Kidney (tissue), 14 donors: ENCODE results near the gene SPATA12. TPM values are rescaled to one million over a fixed set of nuclear protein-coding genes. Genes with fewer than 3 reads are reported as not detected.
A peak's percentile ranks its signal among the peaks of the same experiment; 100 is the strongest.

ENCODE experiments used
- DNase-seq, 5 donors: peaks; one replicate each; pipeline ENCODE4 v3.0.0-alpha.2; 2013 to 2020
- FAIRE-seq: peaks from 2 replicates; lab custom pipeline; 2012; peaks lifted over from hg19 to GRCh38; lab: Jason Lieb, UNC
- H3K27ac ChIP-seq, 2 donors: one replicate each; pipeline ENCODE4 v1.7.0; 2013; ENCODE audit warnings: low read depth in 2 of 2, low read length in 2 of 2, inconsistent platforms in 1 of 2
- H3K27me3 ChIP-seq: one replicate; pipeline ENCODE4 v1.7.1; 2013; ENCODE audit warnings: low read length, inconsistent platforms; ENCODE audit not compliant: control insufficient read depth, insufficient read depth
- H3K36me3 ChIP-seq, 3 donors: one replicate each; pipeline versions ENCODE4 v1.7.0 to v1.7.1; 2013; ENCODE audit warnings: low read length in 3 of 3, control low read depth in 1 of 3, inconsistent platforms in 1 of 3; ENCODE audit not compliant: insufficient read depth in 3 of 3, control insufficient read depth in 2 of 3
- H3K4me1 ChIP-seq, 3 donors: one replicate each; pipeline versions ENCODE4 v1.7.0 to v1.7.1; 2013; ENCODE audit warnings: low read length in 3 of 3, inconsistent platforms in 1 of 3, low read depth in 1 of 3; ENCODE audit not compliant: control insufficient read depth in 2 of 3, insufficient read depth in 2 of 3
- H3K4me3 ChIP-seq, 3 donors: one replicate each; pipeline versions ENCODE4 v1.7.0 to v1.8.1; 2013; ENCODE audit warnings: low read length in 3 of 3, control low read depth in 1 of 3, inconsistent platforms in 1 of 3
- H3K9ac ChIP-seq, 3 donors: one replicate each; pipeline versions ENCODE4 v1.7.0 to v1.7.1; 2013; ENCODE audit warnings: low read length in 3 of 3, control low read depth in 1 of 3, inconsistent platforms in 1 of 3
- H3K9me3 ChIP-seq, 3 donors: one replicate each; pipeline versions ENCODE4 v1.7.0 to v1.7.1; 2013; ENCODE audit warnings: low read length in 3 of 3, control low read depth in 1 of 3, inconsistent platforms in 1 of 3; ENCODE audit not compliant: control insufficient read depth in 2 of 3, insufficient read depth in 1 of 3
- CTCF ChIP-seq: IDR thresholded peaks from 3 replicates; pipeline ENCODE4 v1.5.1; 2012; ENCODE audit warnings: mild to moderate bottlenecking, moderate library complexity, borderline replicate concordance; ENCODE audit not compliant: insufficient read depth; ENCODE audit errors: extremely low read depth
- intact Hi-C: fragments of 100-400 bp; cut with DNase I; formaldehyde crosslinking; loops from one replicate; pipeline ENCODE4 v1.11.1; 2022
- polyA plus RNA-seq: library from polyadenylated mRNA; stranded (reverse); fragments of 350-450 nt; fragmentation: Illumina TruSeq; extraction: RNeasy Lipid Tissue Mini Kit (QIAGEN cat#74804); gene quantifications from one replicate; pipeline ENCODE4 v1.2.3, GENCODE V29; 2014; ENCODE audit warnings: low read depth, low replicate concordance; ENCODE audit not compliant: insufficient read depth
- total RNA-seq: library from RNA; stranded (reverse); fragmentation: NEBNext Ultra II Directional; extraction: Animal tissue kit (Norgen Biotek cat#: 25700); gene quantifications from one replicate; pipeline ENCODE4 v1.2.1, GENCODE V29; 2021
- donor health status: control.
- donor health status: control.
- donor health status: control.
- donor health status: control.
- donor health status: control.
- donor health status: DM: yes; HTN: yes; CAD: no.
- donor health status: Normal renal cell carcinoma (clear cell type).

SPATA12 gene
- total and polyA plus RNA-seq, 2 donors from 2014 or later, result not detected

- peak overlapping the region; percentile 22 to 80 for H3K27ac ChIP-seq
These were observed 17.8 kb downstream of the SPATA12 start for GRCh38 chr3:57078344-57078634.

GRCh38 chr3:57078635-57079473 is 18.4 kb downstream of the SPATA12 start:
- peak overlapping the region; percentile 74 to 85 (median 81) for H3K4me3 ChIP-seq
- H3K9me3 ChIP-seq, result no peaks in the 10 kb centered on the region
- FAIRE-seq, result no peak
- DNase-seq, result peak; percentile 80 to 89 (median 85)
- intact Hi-C loops, result no loop called here
- no peak for TF ChIP-seq CTCF
- peak overlapping the region; percentile 22 to 80 for H3K27ac ChIP-seq
- H3K9ac ChIP-seq, result peak overlapping the region; percentile 58 to 72 (median 66)
- H3K27me3 ChIP-seq, result no peaks in the 10 kb centered on the region
- peaks cover 0 to 10% (median 10%) of the 10 kb centered on the region in 3 donors for H3K4me1 ChIP-seq
- H3K36me3 ChIP-seq, result no peaks in the 10 kb centered on the region

More at GRCh38 chr3:57078344-57078634, 17.8 kb downstream of the SPATA12 start:
- no peak for TF ChIP-seq CTCF
- Histone ChIP-seq H3K4me3 (peak overlapping the region; percentile 74 to 85 (median 81)), H3K9ac (peak overlapping the region; percentile 42 to 72 (median 58)), H3K36me3 (no peaks in the 10 kb centered on the region), H3K27me3 (no peaks in the 10 kb centered on the region), H3K4me1 (peaks cover 0 to 10% (median 10%) of the 10 kb centered on the region in 3 donors), H3K9me3 (no peaks in the 10 kb centered on the region)
- no peak for FAIRE-seq
- intact Hi-C loops, result no loop called here
- DNase-seq, result peak in 4 of 5 donors; percentile 64 to 79 (median 78)

DNA sequence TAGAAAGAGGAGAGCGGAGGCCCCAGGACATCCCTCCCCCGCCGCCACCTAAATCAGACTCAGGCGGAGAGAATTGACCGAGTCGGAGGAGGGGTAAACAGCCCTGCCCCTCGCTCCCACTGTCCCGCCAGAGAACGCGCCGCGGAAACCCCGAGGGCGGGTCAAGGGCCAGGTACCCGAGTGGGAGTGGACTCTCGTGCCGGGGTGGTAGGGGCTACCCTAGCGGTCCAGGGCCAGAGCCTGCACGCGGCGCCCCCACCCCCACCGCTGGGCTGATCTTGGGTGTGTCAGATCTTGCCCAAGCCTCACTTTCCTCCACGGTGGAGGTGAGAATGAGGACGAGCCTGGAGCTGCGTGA is 19.0 kb downstream of the SPATA12 start:
- Histone ChIP-seq H3K4me1 (peaks cover 0 to 10% (median 10%) of the 10 kb centered on the region in 3 donors), H3K9me3 (no peaks in the 10 kb centered on the region), H3K27ac (no peak overlapping the region), H3K4me3 (peak overlapping the region; percentile 33 to 61 (median 59)), H3K9ac (peak overlapping the region in 1 of 3 donors; percentile 40), H3K27me3 (no peaks in the 10 kb centered on the region), H3K36me3 (no peaks in the 10 kb centered on the region)
- intact Hi-C loops, result no loop called here
- no peak for TF ChIP-seq CTCF
- peak in 1 of 5 donors; percentile 85 for DNase-seq
- no peak for FAIRE-seq
